Lung microvascular endothelial cell (primary cell): ENCODE data around the gene ZDHHC19. TPM values are rescaled to one million over a fixed set of nuclear protein-coding genes. Genes with fewer than 3 reads are reported as not detected.
"Not testable (repeated sequence)": the region's sequence is repeated elsewhere in the genome, so short reads cannot be mapped to it uniquely, and the experiment has no call there.

Experiments used
- DNase-seq, 2 donors: peaks; one replicate each; pipeline versions ENCODE4 v3.0.0 to v3.0.0-alpha.2; 2010; ENCODE audit warnings: low read depth in 2 of 2
- total RNA-seq: library from RNA; depleted of rRNA; stranded (reverse); fragments of >200 nt; gene quantifications from 2 replicates; pipeline ENCODE4 v1.2.1, GENCODE V29; 2014

ZDHHC19 gene, protein sequence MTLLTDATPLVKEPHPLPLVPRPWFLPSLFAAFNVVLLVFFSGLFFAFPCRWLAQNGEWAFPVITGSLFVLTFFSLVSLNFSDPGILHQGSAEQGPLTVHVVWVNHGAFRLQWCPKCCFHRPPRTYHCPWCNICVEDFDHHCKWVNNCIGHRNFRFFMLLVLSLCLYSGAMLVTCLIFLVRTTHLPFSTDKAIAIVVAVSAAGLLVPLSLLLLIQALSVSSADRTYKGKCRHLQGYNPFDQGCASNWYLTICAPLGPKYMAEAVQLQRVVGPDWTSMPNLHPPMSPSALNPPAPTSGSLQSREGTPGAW
- total RNA-seq: not detected in 2 replicates

DNA sequence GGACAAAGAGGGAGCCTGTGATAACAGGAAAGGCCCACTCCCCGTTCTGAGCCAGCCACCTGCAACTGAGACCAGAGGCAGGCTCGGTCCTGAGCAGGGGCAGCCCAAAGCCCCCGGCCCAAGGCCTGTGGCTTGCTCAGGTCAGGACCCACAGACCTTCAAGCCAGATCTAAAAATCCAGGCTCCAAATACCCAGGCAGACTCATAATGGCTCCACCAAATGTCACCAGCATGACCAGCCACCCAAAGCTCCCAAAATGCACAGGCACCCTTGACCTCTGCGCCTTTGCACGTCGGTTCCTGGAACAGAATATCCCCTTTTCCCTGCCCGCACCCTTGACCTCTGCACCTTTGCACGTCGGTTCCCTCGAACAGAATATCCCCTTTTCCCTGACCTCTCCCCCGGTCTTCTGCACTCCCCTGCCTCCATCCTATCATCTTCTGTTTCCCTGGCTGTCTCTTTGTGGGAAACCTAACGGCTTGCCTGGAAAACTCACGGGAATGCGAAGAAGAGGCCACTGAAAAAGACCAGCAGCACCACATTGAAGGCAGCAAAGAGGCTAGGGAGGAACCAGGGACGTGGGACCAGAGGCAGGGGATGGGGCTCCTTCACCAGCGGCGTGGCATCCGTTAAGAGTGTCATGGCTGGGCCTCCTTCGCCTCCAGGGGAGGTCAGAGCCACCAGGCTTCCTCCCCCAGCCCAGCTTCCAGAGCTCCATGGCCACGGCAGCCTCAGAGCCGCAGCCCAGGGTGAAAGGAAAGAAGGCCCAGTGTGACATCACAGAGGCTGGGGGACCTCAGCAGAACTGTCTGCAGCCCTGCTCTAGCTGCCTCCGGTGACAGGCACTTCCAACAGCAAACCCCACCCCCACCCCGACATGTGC is at the start of gene ZDHHC19:
ZDHHC19 (minus strand) TSS at position 728 of the 884 bp plus-strand sequence; CDS start at position 643, 85 bp downstream.
- no peak for DNase-seq

GRCh38 chr3:196260784-196261183 is 49.6 kb upstream of the ZDHHC19 start:
- no peak for DNase-seq

DNA sequence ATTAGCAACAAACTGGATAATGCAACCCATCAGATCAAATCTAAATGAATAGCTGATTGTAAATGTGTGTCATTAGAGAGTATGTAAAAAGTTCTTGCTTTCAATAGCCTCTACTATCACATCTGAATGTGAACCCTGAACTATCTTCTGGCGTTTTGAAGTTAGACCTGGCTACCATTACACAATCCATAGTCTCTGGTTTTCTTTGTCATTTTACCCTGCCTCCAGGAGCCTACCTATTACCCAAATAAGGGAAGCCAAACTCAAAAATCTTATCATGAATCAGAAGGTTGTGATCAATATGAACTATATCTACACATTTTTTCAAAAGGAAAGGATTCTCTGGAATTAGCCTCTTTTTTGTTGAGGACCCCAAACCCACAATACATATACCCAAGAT is 44.6 kb upstream of the ZDHHC19 start:
- DNase-seq: no peak

DNA sequence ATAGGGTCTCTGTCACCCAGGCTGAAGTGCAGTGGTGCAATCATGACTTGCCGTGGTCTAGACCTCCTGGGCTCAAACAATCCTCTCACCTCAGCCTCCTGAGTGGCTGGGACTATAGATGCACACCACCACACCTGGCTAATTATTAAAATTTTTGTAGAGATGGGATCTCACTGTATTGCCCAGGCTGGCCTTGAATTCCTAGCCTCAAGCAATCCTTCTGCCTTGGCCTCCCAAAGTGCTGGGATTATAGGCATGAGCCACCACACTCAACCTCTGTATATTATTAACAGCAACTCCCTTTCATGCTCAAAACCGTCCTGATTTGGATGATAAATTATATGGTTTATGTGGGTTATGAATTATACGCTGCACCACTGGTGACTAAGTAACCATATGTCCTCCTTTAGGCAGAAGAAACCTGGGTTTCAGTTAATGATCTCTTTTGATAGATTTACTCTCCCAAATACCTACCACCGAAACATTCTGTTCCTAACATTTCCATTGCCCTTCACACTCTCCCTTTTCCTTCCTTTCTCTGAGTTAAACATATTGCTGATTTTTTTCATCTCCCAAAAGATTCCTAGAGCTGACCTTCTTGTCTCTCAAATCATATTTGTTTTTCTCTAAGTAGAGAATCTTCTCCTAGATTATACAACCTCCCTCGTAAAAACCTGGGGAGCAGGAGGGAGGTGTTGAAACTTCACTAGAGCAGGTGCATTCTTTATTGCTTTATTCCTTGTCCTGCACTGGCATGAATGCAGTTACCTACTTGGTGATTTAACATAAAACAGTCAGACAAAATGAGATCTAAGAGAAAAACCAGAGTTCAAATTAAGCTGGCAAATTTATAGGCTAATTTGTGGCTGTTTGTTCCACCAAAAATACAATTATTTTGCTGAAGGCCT is 43.4 kb upstream of the ZDHHC19 start:
- DNase-seq: no peak

GRCh38 chr3:196251918-196252317 is 40.7 kb upstream of the ZDHHC19 start:
- DNase-seq: no peak

DNA sequence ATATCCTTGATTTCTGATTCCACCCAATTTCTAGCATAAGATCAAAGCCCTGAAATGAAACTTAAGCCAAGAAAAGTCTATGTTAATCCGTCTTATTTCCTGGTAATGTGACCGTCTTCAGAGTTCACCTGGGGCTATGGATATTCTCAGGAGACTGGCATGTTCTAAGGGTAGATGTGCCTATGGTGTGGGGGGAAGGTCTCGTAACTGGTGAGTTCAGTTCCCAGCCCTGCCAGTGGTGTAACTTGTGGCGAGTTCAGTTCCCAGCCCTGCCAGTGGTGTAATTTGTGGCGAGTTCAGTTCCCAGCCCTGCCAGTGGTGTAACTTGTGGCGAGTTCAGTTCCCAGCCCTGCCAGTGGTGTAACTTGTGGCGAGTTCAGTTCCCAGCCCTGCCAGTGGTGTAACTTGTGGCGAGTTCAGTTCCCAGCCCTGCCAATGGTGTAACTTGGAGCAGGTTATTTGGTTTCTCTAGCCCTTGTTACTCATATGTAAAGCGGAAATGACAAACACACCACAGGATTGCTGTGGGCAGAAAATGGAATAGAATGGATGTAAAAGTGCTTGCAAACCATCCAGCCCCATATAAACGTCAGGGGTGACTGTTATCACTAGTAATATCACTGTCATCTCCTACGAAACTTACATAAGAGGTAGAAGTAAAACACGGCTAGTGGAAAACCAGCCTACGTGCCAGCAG is 35.6 kb upstream of the ZDHHC19 start:
- peak in 1 of 2 donors; percentile 34 for DNase-seq

DNA sequence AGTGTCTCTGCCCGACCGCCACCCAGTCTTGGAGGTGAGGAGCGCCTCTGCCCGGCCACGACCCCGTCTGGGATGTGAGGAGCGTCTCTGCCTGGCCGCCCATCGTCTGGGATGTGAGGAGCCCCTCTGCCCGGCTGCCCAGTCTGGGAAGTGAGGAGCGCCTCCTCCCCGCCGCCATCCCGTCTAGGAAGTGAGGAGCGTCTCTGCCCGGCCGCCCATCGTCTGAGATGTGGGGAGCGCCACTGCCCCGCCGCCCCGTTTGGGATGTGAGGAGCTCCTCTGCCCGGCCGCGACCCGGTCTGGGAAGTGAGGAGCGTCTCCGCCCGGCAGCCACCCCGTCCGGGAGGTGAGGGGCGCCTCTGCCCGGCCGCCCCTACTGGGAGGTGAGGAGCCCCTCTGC is 33.0 kb upstream of the ZDHHC19 start:
- DNase-seq: not testable (repeated sequence)

DNA sequence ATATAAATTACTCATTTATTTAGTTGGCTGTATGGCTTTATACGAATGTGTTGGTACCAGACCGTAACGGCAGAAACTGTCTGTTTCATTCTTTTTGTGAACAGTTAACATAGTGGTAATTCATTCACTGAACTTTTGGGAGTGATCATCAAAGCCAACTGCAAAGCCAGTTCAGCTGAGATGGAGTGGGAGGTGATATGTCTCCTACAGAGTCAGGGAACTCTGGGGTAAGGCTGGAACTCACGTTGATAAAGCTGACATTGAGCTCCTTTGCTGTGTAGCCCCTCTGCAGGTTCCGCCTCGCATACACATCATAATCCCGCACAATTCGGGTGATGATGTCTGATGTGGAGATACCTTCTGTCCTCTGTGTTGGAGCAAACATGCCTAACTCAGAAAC is 30.5 kb upstream of the ZDHHC19 start:
- DNase-seq: no peak

DNA sequence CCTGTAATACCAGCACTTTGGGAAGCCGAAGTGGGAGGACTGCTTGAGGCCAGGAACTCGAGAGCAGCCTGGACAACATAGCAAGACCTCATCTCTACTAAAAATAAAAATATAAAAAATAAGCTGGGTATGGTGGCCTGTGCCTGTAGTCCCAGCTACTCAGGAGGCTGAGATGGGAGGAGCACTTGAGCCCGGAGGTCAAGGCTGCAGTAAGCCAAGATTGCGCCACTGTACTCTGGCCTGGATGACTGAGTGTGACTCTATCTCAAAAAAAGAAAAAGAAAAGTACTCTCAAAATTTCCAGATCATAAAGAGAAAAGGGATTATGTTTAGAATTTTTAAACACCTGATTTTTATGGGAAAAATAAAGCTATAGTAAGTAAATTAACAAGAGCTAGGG is 29.2 kb upstream of the ZDHHC19 start:
- no peak for DNase-seq

GRCh38 chr3:196238612-196239560 is 27.7 kb upstream of the ZDHHC19 start:
- DNase-seq: no peak

- DNase-seq: no peak
Measured at GRCh38 chr3:196237203-196237602, 26.0 kb upstream of the ZDHHC19 start.

- no peak for DNase-seq
Measured at GRCh38 chr3:196236223-196236622, 25.0 kb upstream of the ZDHHC19 start.

DNA sequence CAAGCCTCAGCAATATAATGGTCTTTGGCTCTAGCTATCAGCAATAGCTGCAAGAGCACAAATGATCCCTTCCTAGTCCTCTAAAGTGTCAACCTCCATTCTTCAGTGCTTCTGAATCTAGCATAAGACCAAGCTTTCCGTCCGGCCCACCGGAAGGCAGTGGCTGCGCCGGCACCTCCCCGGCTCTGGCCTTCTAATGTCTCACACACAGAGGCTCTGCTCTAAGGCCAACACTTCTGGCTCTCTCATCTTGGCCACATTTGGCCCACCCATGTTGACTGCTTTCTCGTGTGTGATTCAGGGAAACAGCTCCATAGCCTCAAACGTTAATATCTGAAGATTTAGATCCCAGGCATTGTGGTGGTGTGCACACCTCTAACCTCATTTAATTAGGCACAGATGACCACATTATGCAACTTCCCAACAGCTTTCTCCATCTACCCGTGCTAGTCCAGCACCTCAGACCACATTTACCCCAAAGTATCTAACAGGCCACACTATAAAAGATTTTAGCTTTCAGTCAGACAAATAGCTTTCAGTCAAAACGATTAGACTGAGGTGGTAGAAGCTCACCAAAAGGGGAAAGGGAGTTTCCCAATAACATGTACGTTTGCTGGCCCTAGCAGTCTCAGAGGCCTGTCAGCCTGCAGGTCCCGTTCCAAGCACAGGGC is 24.4 kb upstream of the ZDHHC19 start:
- DNase-seq: no peak

GRCh38 chr3:196232882-196233251 is 21.7 kb upstream of the ZDHHC19 start:
- DNase-seq: no peak

DNA sequence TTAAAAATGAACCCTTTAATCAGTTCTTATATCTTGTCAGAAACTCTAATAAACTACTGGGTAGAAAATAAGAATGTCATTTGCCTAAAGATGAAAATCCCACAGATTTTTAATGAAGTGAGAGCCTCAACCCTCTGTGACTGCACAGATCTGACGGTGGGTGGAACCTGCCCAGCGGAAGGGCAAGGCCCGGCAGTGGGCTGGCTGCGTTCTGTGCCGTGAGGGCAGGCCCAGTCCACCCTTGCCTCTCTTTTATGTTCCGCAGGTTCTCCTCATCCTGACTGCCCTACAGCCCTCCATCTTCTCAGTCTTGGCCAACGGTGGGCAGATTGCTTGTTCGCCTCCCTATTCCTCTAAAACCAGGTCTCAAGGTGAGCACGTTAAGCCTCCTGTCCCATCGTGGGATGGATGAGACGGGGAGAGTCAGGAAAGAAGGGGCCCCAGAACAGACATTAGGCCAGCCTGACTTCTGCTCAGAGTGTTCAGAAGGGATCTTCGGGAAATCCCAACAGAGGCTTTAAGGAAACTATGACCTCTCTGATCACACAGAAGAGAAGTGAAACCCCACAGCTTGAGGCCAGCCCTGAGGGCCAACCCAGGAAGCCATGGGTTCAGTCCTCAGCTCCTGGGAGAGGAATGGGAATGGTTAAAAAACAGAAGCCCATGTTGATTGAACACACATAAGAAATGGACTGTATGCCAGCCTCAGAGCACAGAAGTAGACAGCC is 21.1 kb upstream of the ZDHHC19 start:
- DNase-seq: no peak

DNA sequence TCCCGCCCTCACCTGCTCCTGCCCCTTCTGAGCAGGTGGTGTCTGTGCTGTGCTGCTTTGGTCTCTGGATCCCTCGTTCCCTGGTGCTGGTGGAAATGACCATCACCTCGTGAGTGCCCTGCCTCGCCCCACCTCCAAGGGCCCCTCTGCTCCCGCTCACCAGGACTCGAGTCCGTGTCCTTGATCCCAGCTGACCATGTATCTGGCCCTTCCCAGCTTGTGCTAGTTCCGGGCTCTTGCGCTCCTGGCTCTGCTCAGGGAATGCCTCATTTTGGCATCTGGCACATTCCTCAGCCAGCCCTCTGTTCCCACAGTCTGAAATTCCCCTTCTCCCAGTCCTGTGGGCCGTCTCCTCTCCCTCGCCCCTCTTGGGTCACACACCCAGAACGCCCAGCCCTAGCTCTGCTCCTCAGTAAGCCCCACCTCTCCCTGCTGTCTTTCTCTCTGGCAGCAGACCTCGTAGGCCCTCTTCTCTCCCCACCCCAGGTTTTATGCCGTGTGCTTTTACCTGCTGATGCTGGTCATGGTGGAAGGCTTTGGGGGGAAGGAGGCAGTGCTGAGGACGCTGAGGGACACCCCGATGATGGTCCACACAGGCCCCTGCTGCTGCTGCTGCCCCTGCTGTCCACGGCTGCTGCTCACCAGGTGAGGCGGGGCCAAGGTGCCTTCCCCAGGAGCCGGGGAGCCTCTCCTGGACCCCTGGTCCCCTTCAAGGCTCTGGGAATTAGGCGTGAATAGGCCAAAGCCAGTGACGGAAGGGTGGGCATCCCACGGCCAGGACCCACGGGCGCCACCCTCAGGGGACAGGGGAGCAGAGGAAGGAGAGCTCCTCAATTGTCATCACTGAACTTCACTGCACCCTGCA is 16.7 kb upstream of the ZDHHC19 start:
- DNase-seq: no peak

DNA sequence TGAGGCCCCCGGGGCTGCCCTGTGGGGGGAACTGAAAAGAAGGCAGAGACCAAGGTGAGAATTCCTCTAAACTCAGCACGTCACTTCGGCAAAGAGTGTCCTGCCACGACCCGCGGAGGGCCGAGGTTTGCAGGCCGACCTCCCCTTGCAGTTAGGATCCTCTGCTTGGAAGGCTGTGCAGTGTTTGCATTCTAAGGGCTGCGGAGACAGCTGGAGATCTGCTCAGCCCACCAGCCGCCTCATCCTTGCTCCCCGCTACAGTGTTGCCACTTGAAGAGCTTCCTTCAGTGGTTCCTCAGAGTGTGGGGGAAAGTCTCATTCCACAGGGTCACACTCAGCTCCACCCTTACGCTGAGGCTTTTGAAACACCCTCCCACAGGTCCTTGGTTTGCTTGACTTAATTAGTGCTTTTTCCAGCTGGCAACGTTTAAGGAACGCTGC is 15.9 kb upstream of the ZDHHC19 start:
- no peak for DNase-seq
